Omental fat pad (tissue), 4 donors: ENCODE results near the gene CD55. TPM values are rescaled to one million over a fixed set of nuclear protein-coding genes. Genes with fewer than 3 reads are reported as not detected.

Experiments used
- ATAC-seq: fragments of 150-250 bp; one replicate; pipeline ENCODE4 v1.9.1; 2016; ENCODE audit warnings: mild to moderate bottlenecking, moderate library complexity; ENCODE audit not compliant: low FRiP score
- DNase-seq: peaks from one replicate; pipeline ENCODE4 v3.0.0-alpha.2; 2019; ENCODE audit warnings: low spot score
- total RNA-seq, 4 donors: library from RNA; depleted of rRNA; stranded (reverse); fragments of >200 nt; gene quantifications; one replicate each; pipeline ENCODE4 v1.1.0, GENCODE V29; 2016
- TF ChIP-seq, protein P1 (sequence below), 3 donors: fragments of 450-650 bp; IDR thresholded peaks; one replicate each; pipeline ENCODE4 v1.5.1; 2016 to 2017; ENCODE audit warnings: antibody characterized with exemption in 3 of 3, mild to moderate bottlenecking in 3 of 3, moderate library complexity in 2 of 3

The CD55 gene
- total RNA-seq, 4 donors from 2014 or later = 86.2 to 468 (median 195) TPM

DNA sequence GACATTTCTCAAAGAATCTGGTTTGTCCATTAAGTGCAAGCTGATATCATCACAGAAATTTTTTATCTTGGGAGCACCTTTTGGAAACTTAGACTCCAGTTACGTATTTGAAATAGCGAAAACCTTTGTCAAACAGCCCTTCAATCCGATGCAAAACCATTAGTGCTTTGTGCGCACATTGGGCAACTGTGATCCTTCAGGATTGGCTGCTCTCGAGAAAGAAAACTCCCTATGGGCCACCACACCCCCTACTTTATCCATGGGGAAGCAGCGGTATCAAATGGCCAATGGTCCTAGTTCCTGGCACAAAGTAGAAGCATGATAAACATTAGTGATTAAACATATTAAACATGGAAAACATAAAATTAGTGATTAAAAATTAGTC lies 16.0 kb upstream of the CD55 start:
- DNase-seq (no peak), ATAC-seq (no peak)
- TF ChIP-seq, protein P1, sequence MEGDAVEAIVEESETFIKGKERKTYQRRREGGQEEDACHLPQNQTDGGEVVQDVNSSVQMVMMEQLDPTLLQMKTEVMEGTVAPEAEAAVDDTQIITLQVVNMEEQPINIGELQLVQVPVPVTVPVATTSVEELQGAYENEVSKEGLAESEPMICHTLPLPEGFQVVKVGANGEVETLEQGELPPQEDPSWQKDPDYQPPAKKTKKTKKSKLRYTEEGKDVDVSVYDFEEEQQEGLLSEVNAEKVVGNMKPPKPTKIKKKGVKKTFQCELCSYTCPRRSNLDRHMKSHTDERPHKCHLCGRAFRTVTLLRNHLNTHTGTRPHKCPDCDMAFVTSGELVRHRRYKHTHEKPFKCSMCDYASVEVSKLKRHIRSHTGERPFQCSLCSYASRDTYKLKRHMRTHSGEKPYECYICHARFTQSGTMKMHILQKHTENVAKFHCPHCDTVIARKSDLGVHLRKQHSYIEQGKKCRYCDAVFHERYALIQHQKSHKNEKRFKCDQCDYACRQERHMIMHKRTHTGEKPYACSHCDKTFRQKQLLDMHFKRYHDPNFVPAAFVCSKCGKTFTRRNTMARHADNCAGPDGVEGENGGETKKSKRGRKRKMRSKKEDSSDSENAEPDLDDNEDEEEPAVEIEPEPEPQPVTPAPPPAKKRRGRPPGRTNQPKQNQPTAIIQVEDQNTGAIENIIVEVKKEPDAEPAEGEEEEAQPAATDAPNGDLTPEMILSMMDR (IDR thresholded peaks at IDR 0.05) = no peak

- ATAC-seq (no peak), DNase-seq (no peak)
- TF ChIP-seq, protein P1 (IDR thresholded peaks at IDR 0.05) = no peak
Observed at GRCh38 chr1:207306023-207306422, 15.5 kb upstream of the CD55 start.

- TF ChIP-seq, protein P1 (IDR thresholded peaks at IDR 0.05) = no peak
- DNase-seq (no peak), ATAC-seq (no peak)
Observed at GRCh38 chr1:207306603-207307002, 14.9 kb upstream of the CD55 start.

DNA sequence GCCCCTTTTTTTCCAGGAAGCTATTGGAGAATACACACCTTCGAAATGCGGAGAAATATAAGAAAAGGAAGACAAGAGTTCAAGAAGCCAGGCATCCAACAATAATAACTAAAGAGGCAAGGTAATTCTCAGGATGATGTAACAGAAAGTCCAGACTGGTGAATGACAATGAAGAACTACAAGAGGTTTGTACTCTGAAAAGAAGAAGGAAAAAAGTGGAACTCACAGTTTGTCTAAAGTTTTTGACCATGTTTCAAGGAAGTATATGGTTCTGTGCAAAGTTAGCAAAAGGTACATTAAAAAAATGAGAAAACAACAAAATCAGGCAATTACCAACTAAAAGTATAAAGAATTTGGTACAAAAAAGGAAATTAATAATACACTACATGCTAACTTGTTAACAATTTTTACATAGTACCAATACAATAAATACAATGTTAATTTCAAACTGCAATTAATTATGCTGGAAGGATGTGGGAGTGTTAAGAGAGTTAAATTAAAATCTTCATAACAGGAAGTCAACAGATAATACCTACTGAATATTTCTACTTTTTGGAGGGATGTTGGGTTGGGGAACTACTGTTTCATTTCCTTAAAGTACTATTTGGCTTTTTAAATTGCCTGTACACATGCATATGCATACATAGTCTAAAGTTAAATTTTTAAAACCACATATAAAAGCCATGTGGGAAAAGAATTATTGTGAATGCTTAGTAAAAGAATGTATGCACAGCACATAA lies 12.9 kb upstream of the CD55 start:
- TF ChIP-seq, protein P1 (IDR thresholded peaks at IDR 0.05) = no peak
- ATAC-seq (no peak), DNase-seq (no peak)

DNA sequence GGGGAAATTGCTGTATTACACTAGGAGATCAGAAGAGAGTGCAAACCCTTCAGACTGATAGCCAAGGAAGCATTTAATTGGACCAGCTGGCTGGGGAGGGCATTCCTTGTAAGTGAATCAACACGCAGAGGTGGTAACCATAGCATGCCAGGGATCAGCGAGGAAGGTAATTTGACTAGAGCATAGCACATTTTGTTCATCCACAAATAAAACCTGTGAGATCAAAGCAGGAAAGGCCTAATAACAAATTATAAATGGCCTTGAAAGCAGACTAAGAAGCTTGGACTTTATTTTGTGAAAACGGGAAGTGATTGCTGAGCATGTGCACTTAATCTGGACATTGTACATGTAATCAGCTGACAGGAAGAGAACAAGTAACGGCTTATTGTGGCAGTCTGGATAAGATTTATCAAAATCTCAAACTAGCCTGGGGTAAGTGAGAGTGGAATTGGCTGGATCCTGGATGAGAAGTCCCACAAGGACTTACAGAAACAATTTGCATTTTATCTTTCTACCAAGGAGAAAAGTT lies 11.7 kb upstream of the CD55 start:
- peak; percentile 96 for ATAC-seq
- TF ChIP-seq, protein P1 (IDR thresholded peaks at IDR 0.05) = no peak
- no peak for DNase-seq

- DNase-seq = no peak
- no peak for ATAC-seq
Observed at GRCh38 chr1:207311888-207312603, 9.4 kb upstream of the CD55 start.

More at GRCh38 chr1:207311888-207312603, 9.4 kb upstream of the CD55 start:
- TF ChIP-seq, protein P1 (IDR thresholded peaks at IDR 0.05) = no peak
